ENCODE data around the gene IL1RN. TPM values are rescaled to one million over a fixed set of nuclear protein-coding genes. Genes with fewer than 3 reads are reported as not detected.
A peak's percentile ranks its signal among the peaks of the same experiment; 100 is the strongest.

Gene IL1RN
- total and polyA plus RNA-seq, 3 experiments from 2014 or later, result 1.2 to 2.3 TPM; not detected in 1

GRCh38 chr2:113124181-113124961 lies 3.0 kb upstream of the IL1RN start:
- Mint-ChIP-seq H3K4me1 (peaks cover 6 to 20% (median 12%) of the 10 kb centered on the region in 3 donors), H3K27me3 (peaks cover 8 to 26% of the 10 kb centered on the region in 2 donors), H3K9me3 (no peaks in the 10 kb centered on the region), H3K36me3 (no peaks in the 10 kb centered on the region), H3K27ac (peak overlapping the region in 1 of 8 donors; percentile 38), H3K4me3 (no peak overlapping the region)
- H3K4me3 ChIP-seq (ENCODE audit: low read length), result no peak overlapping the region
- H3K27me3 ChIP-seq (ENCODE audit: insufficient read depth, low read length, poor library complexity, severe bottlenecking), result no peaks in the 10 kb centered on the region
- H3K9me3 ChIP-seq (ENCODE audit: low read length), result no peaks in the 10 kb centered on the region
- no peaks in the 10 kb centered on the region for H3K4me1 ChIP-seq (ENCODE audit: insufficient read depth, low read length)
- CTCF ChIA-PET, result interaction anchor here (1.0 to 2.3 kb wide), 2 partner anchors 13 to 75 kb away, joined by 3 to 12 read pairs; no protein-coding TSS in a partner anchor
- H3K36me3 ChIP-seq (ENCODE audit: insufficient read depth, low read length), result no peaks in the 10 kb centered on the region
- H3K27ac ChIP-seq (ENCODE audit: low read depth, low read length), result no peak overlapping the region
- POLR2A ChIA-PET, result no interaction called here
- no peak for DNase-seq

- no peaks in the 10 kb centered on the region for H3K9me3 ChIP-seq (ENCODE audit: low read length)
- no peaks in the 10 kb centered on the region for H3K36me3 Mint-ChIP-seq
- no peak for DNase-seq
- H3K4me1 ChIP-seq (ENCODE audit: insufficient read depth, low read length), result no peaks in the 10 kb centered on the region
- no peak overlapping the region for H3K4me3 ChIP-seq (ENCODE audit: low read length)
- no peak overlapping the region for H3K27ac ChIP-seq (ENCODE audit: low read depth, low read length)
- no peaks in the 10 kb centered on the region for H3K36me3 ChIP-seq (ENCODE audit: insufficient read depth, low read length)
- ChIA-PET CTCF (interaction anchor here (2.3 kb wide), 1 partner anchor 12 kb away, joined by 12 read pairs; no protein-coding TSS in a partner anchor), POLR2A (no interaction called here)
- H3K27me3 ChIP-seq (ENCODE audit: insufficient read depth, low read length, poor library complexity, severe bottlenecking), result no peaks in the 10 kb centered on the region
- H3K27me3 Mint-ChIP-seq, result peaks cover 9 to 26% of the 10 kb centered on the region in 2 donors
- peaks cover 6 to 20% (median 12%) of the 10 kb centered on the region in 3 donors for H3K4me1 Mint-ChIP-seq
- no peaks in the 10 kb centered on the region for H3K9me3 Mint-ChIP-seq
- H3K4me3 Mint-ChIP-seq, result no peak overlapping the region
- H3K27ac Mint-ChIP-seq, result no peak overlapping the region
Observed at GRCh38 chr2:113124984-113125855, 2.2 kb upstream of the IL1RN start.

- ChIA-PET CTCF (interaction anchor here (1.0 to 2.6 kb wide), 3 partner anchors 9 to 76 kb away, joined by 3 to 9 read pairs (median 4); no protein-coding TSS in a partner anchor), POLR2A (no interaction called here)
- no peak overlapping the region for H3K4me3 ChIP-seq (ENCODE audit: low read length)
- no peaks in the 10 kb centered on the region for H3K9me3 ChIP-seq (ENCODE audit: low read length)
- peaks cover 9 to 16% of the 10 kb centered on the region in 2 donors for H3K27me3 Mint-ChIP-seq
- H3K9me3 Mint-ChIP-seq, result no peaks in the 10 kb centered on the region
- no peaks in the 10 kb centered on the region for H3K27me3 ChIP-seq (ENCODE audit: insufficient read depth, low read length, poor library complexity, severe bottlenecking)
- H3K36me3 ChIP-seq (ENCODE audit: insufficient read depth, low read length), result no peaks in the 10 kb centered on the region
- no peaks in the 10 kb centered on the region for H3K36me3 Mint-ChIP-seq
- H3K27ac ChIP-seq (ENCODE audit: low read depth, low read length), result no peak overlapping the region
- H3K27ac Mint-ChIP-seq, result no peak overlapping the region
- H3K4me3 Mint-ChIP-seq, result no peak overlapping the region
- no peaks in the 10 kb centered on the region for H3K4me1 ChIP-seq (ENCODE audit: insufficient read depth, low read length)
- H3K4me1 Mint-ChIP-seq, result peaks cover 6 to 20% (median 12%) of the 10 kb centered on the region in 3 donors
- no peak for DNase-seq
Observed at GRCh38 chr2:113127646-113128570, 510 bp downstream of the IL1RN start.

GRCh38 chr2:113129519-113130078 lies 2.2 kb downstream of the IL1RN start:
- Histone ChIP-seq H3K9me3 (ENCODE audit: low read length) (no peaks in the 10 kb centered on the region), H3K27me3 (ENCODE audit: insufficient read depth, low read length, poor library complexity, severe bottlenecking) (no peaks in the 10 kb centered on the region), H3K4me1 (ENCODE audit: insufficient read depth, low read length) (no peaks in the 10 kb centered on the region), H3K4me3 (ENCODE audit: low read length) (no peak overlapping the region), H3K27ac (ENCODE audit: low read depth, low read length) (no peak overlapping the region), H3K36me3 (ENCODE audit: insufficient read depth, low read length) (no peaks in the 10 kb centered on the region)
- Mint-ChIP-seq H3K27ac (peak overlapping the region in 2 of 8 donors; percentile 4 to 43), H3K9me3 (no peaks in the 10 kb centered on the region), H3K27me3 (peaks cover 5 to 9% of the 10 kb centered on the region in 2 donors), H3K4me1 (peaks cover under 1 to 9% (median 3%) of the 10 kb centered on the region in 3 donors), H3K36me3 (no peaks in the 10 kb centered on the region), H3K4me3 (no peak overlapping the region)
- no peak for DNase-seq
- CTCF ChIA-PET, result interaction anchor here (0.8 to 2.6 kb wide), 6 partner anchors 9 to 261 kb away, joined by 3 to 9 read pairs (median 4); no protein-coding TSS in a partner anchor
- POLR2A ChIA-PET, result no interaction called here

GRCh38 chr2:113131352-113132185 lies 4.2 kb downstream of the IL1RN start:
- no peak overlapping the region for H3K4me3 Mint-ChIP-seq
- no peak overlapping the region for H3K27ac Mint-ChIP-seq
- H3K9me3 ChIP-seq (ENCODE audit: low read length), result no peaks in the 10 kb centered on the region
- H3K4me1 ChIP-seq (ENCODE audit: insufficient read depth, low read length), result no peaks in the 10 kb centered on the region
- no peaks in the 10 kb centered on the region for H3K9me3 Mint-ChIP-seq
- H3K36me3 ChIP-seq (ENCODE audit: insufficient read depth, low read length), result no peaks in the 10 kb centered on the region
- H3K36me3 Mint-ChIP-seq, result no peaks in the 10 kb centered on the region
- H3K27me3 ChIP-seq (ENCODE audit: insufficient read depth, low read length, poor library complexity, severe bottlenecking), result no peaks in the 10 kb centered on the region
- H3K27me3 Mint-ChIP-seq, result peaks cover 0 to 7% of the 10 kb centered on the region in 2 donors
- peaks cover 0 to 9% (median 3%) of the 10 kb centered on the region in 3 donors for H3K4me1 Mint-ChIP-seq
- no peak overlapping the region for H3K4me3 ChIP-seq (ENCODE audit: low read length)
- H3K27ac ChIP-seq (ENCODE audit: low read depth, low read length), result no peak overlapping the region
- CTCF ChIA-PET, result no interaction called here
- DNase-seq, result no peak
- POLR2A ChIA-PET, result no interaction called here

- Mint-ChIP-seq H3K27ac (no peak overlapping the region), H3K36me3 (no peaks in the 10 kb centered on the region), H3K4me1 (peaks cover 1 to 7% (median 5%) of the 10 kb centered on the region in 3 donors), H3K9me3 (no peaks in the 10 kb centered on the region), H3K27me3 (peaks cover 0 to 5% of the 10 kb centered on the region in 2 donors), H3K4me3 (no peak overlapping the region)
- H3K36me3 ChIP-seq (ENCODE audit: insufficient read depth, low read length), result no peaks in the 10 kb centered on the region
- no peak overlapping the region for H3K4me3 ChIP-seq (ENCODE audit: low read length)
- no peaks in the 10 kb centered on the region for H3K27me3 ChIP-seq (ENCODE audit: insufficient read depth, low read length, poor library complexity, severe bottlenecking)
- ChIA-PET CTCF (interaction anchor here (1.3 to 12.3 kb wide), 2 partner anchors 67 to 258 kb away, joined by 4 to 470 read pairs; no protein-coding TSS in a partner anchor), POLR2A (no interaction called here)
- H3K27ac ChIP-seq (ENCODE audit: low read depth, low read length), result no peak overlapping the region
- no peaks in the 10 kb centered on the region for H3K4me1 ChIP-seq (ENCODE audit: insufficient read depth, low read length)
- H3K9me3 ChIP-seq (ENCODE audit: low read length), result no peaks in the 10 kb centered on the region
- DNase-seq, result no peak
Observed at GRCh38 chr2:113132414-113133021, 5.1 kb downstream of the IL1RN start.
